H1 (cell line): ENCODE data around the gene CENPF. TPM values are rescaled to one million over a fixed set of nuclear protein-coding genes. Genes with fewer than 3 reads are reported as not detected.

Source experiments
- ATF3 ChIP-seq: IDR thresholded peaks from 2 replicates; pipeline ENCODE4 v1.6.1; 2011; ENCODE audit warnings: low read depth, mild to moderate bottlenecking, low read length; ENCODE audit not compliant: insufficient read depth
- BACH1 ChIP-seq: IDR thresholded peaks from 2 replicates; pipeline ENCODE4 v1.6.1; 2012; ENCODE audit warnings: low read length, improper control_type of control experiment
- CBX5 ChIP-seq: fragments of 300-800, 300-1000 bp; sonication (generic); IDR thresholded peaks from 2 replicates; pipeline ENCODE4 v1.7.1; 2016; ENCODE audit warnings: antibody characterized with exemption, low read length, low read depth
- CBX8 ChIP-seq: fragments of 300-800, 300-1000 bp; sonication (generic); IDR thresholded peaks from 2 replicates; pipeline ENCODE4 v1.7.1; 2016; ENCODE audit warnings: low read depth, low read length, borderline replicate concordance
- CHD2 ChIP-seq: IDR thresholded peaks from 2 replicates; pipeline ENCODE4 v1.6.1; 2012; ENCODE audit warnings: low read length, improper control_type of control experiment
- EGR1 ChIP-seq: IDR thresholded peaks from 2 replicates; pipeline ENCODE4 v1.6.1; 2011; ENCODE audit warnings: low read depth, low read length, borderline replicate concordance
- KDM1A ChIP-seq: fragments of 200-600, 300-600 bp; sonication (generic); IDR thresholded peaks from 2 replicates; pipeline ENCODE4 v1.7.1; 2016; ENCODE audit warnings: mild to moderate bottlenecking, low read length, borderline replicate concordance
- KDM5A ChIP-seq: fragments of 200-600 bp; IDR thresholded peaks from 2 replicates; pipeline ENCODE4 v1.7.1; 2012; ENCODE audit warnings: mild to moderate bottlenecking, low read length, inconsistent platforms, mixed read lengths
- MAFK ChIP-seq: IDR thresholded peaks from 2 replicates; pipeline ENCODE4 v1.6.1; 2012; ENCODE audit warnings: low read depth, mild to moderate bottlenecking, improper control_type of control experiment, low read length
- PHF8 ChIP-seq: fragments of 200-600 bp; sonication (generic); conservative IDR thresholded peaks from 2 replicates; pipeline ENCODE4 v1.7.1; 2012; ENCODE audit warnings: low read depth, mild to moderate bottlenecking, inconsistent platforms, low read length, moderate library complexity
- POLR2A ChIP-seq, 2 experiments: IDR thresholded peaks; 1 replicate in 1 of 2; 2 replicates in 1 of 2; pipeline ENCODE4 v1.6.1; 2011; ENCODE audit warnings: low read depth in 2 of 2, low read length in 2 of 2, mild to moderate bottlenecking in 2 of 2; ENCODE audit errors: control extremely low read depth in 1 of 2
- POLR2AphosphoS5 ChIP-seq: IDR thresholded peaks from 2 replicates; pipeline ENCODE4 v1.6.1; 2011; ENCODE audit warnings: low read depth, low read length
- SIRT6 ChIP-seq: IDR thresholded peaks from one replicate; pipeline ENCODE4 v1.7.1; 2012; ENCODE audit warnings: low read length, inconsistent platforms
- SIX5 ChIP-seq: IDR thresholded peaks from 2 replicates; pipeline ENCODE4 v1.6.1; 2011; ENCODE audit warnings: mild to moderate bottlenecking, low read depth, low read length
- SP2 ChIP-seq: IDR thresholded peaks from 2 replicates; pipeline ENCODE4 v1.6.1; 2012; ENCODE audit warnings: mild to moderate bottlenecking, low read length, inconsistent platforms
- SP4 ChIP-seq: IDR thresholded peaks from 2 replicates; pipeline ENCODE4 v1.6.1; 2012; ENCODE audit warnings: low read length, inconsistent platforms
- TAF1 ChIP-seq: IDR thresholded peaks from 2 replicates; pipeline ENCODE4 v1.6.1; 2011; ENCODE audit warnings: mild to moderate bottlenecking, low read depth, low read length
- TBP ChIP-seq: IDR thresholded peaks from 2 replicates; pipeline ENCODE4 v1.6.1; 2011; ENCODE audit warnings: low read depth, low read length, improper control_type of control experiment
- TCF12 ChIP-seq: IDR thresholded peaks from 2 replicates; pipeline ENCODE4 v1.6.1; 2011; ENCODE audit warnings: low read depth, mild to moderate bottlenecking, low read length
- USF2 ChIP-seq: IDR thresholded peaks from 2 replicates; pipeline ENCODE4 v1.6.1; 2011; ENCODE audit warnings: low read length, improper control_type of control experiment
- YY1 ChIP-seq: IDR thresholded peaks from 2 replicates; pipeline ENCODE4 v1.6.1; 2011; ENCODE audit warnings: low read depth, mild to moderate bottlenecking, low read length
- ZNF274 ChIP-seq: IDR thresholded peaks from 2 replicates; pipeline ENCODE4 v1.7.0; 2012; ENCODE audit warnings: low read length, borderline replicate concordance; ENCODE audit errors: extremely low read depth
- polyA plus RNA-seq, 7 experiments: library from polyadenylated mRNA; depleted of rRNA in 3 of 7; stranded (reverse) in 5 of 7; unstranded in 2 of 7; fragments of >200 nt in 5 of 7; fragments of 200-250 nt in 2 of 7; gene quantifications; 1 replicate in 5 of 7; 2 replicates in 1 of 7; 4 replicates in 1 of 7; pipeline versions ENCODE4 v1.2.1 to v1.2.3, GENCODE V29; 2011 to 2013; ENCODE audit warnings: missing spikeins in 2 of 7, mixed read lengths in 2 of 7
- total RNA-seq: library from RNA; stranded (reverse); fragmentation: NEBNext Ultra II Directional; extraction: Animal tissue kit (Norgen Biotek cat#: 25700); gene quantifications from 2 replicates; pipeline ENCODE4 v1.2.1, GENCODE V29; 2021

Gene CENPF
- total and polyA plus RNA-seq, 2 of the 8 experiments (the other 6 are each of a cell fraction or from before 2014, with no cell fraction given): 13.7 to 170 TPM

- no peak for TF ChIP-seq CBX8
- TF ChIP-seq SIX5: no peak
- peak; percentile 81 for TF ChIP-seq TBP
- TF ChIP-seq EGR1: no peak
- peak; percentile 77; the same call in 1 of the 2 replicates for TF ChIP-seq USF2
- TF ChIP-seq KDM5A: peak; percentile 54; the same call in 1 of the 2 replicates
- peak; percentile 17; the same call in 1 of the 2 replicates for TF ChIP-seq SP2
- TF ChIP-seq YY1: no peak
- TF ChIP-seq ZNF274: no peak
- TF ChIP-seq POLR2AphosphoS5: peak; percentile 76
- peak; percentile 84 for TF ChIP-seq TAF1
- peak; percentile 92 for TF ChIP-seq PHF8
- TF ChIP-seq KDM1A: peak; percentile 99
- 0 out of 2 replicates have a peak, but pooled peaks have one; percentile 69 for TF ChIP-seq SP4
- TF ChIP-seq SIRT6: no peak
- TF ChIP-seq BACH1: no peak
- TF ChIP-seq MAFK: no peak
- TF ChIP-seq CHD2: peak; percentile 61; the same call in 1 of the 2 replicates
- TF ChIP-seq POLR2A (IDR thresholded peaks at IDR 0.05; ENCODE audit: control extremely low read depth in 1 of 2, low read depth in 2 of 2, low read length in 2 of 2): peak; percentile 73 to 90
- TF ChIP-seq CBX5: no peak
- no peak for TF ChIP-seq ATF3
- TF ChIP-seq TCF12: 0 out of 2 replicates have a peak, but pooled peaks have one; percentile 56
These were observed at the start of gene CENPF (continued) for GRCh38 chr1:214602764-214603657.
